ENCODE measurements around the gene LMNTD1. TPM values are rescaled to one million over a fixed set of nuclear protein-coding genes. Genes with fewer than 3 reads are reported as not detected.
A peak's percentile ranks its signal among the peaks of the same experiment; 100 is the strongest.

The LMNTD1 gene
- total RNA-seq, 2 donors from 2014 or later, result 1.0 TPM; not detected in 1

DNA sequence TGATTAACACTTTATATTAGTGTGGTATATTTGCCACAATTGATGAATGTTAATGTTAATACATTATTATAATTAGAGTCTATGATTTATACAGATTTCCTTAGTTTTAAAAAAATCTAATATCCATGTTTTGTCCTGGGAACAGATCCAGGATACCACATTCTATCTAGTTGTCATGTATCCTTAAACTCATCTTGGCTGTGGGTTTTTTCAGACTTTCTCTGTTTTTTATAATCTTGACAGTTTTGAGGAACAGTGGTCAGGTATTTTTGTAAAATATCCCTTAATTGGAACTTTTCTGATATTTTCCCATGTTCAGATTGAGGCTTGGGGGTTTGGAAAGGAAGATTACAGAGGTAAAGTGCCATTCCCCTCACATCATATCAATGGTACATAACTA is 104.1 kb downstream of the LMNTD1 start:
- no peak for DNase-seq (ENCODE audit: low spot score)
- H3K9me3 ChIP-seq, result peaks cover 0 to 4% of the 10 kb centered on the region in 2 donors
- no peaks in the 10 kb centered on the region for H3K27me3 ChIP-seq
- no peak overlapping the region for H3K4me3 ChIP-seq
- no peaks in the 10 kb centered on the region for H3K4me1 ChIP-seq
- no peaks in the 10 kb centered on the region for H3K36me3 ChIP-seq
- TF ChIP-seq, protein P1, sequence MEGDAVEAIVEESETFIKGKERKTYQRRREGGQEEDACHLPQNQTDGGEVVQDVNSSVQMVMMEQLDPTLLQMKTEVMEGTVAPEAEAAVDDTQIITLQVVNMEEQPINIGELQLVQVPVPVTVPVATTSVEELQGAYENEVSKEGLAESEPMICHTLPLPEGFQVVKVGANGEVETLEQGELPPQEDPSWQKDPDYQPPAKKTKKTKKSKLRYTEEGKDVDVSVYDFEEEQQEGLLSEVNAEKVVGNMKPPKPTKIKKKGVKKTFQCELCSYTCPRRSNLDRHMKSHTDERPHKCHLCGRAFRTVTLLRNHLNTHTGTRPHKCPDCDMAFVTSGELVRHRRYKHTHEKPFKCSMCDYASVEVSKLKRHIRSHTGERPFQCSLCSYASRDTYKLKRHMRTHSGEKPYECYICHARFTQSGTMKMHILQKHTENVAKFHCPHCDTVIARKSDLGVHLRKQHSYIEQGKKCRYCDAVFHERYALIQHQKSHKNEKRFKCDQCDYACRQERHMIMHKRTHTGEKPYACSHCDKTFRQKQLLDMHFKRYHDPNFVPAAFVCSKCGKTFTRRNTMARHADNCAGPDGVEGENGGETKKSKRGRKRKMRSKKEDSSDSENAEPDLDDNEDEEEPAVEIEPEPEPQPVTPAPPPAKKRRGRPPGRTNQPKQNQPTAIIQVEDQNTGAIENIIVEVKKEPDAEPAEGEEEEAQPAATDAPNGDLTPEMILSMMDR (IDR thresholded peaks at IDR 0.05), result no peak
- H3K27ac ChIP-seq, result no peak overlapping the region

DNA sequence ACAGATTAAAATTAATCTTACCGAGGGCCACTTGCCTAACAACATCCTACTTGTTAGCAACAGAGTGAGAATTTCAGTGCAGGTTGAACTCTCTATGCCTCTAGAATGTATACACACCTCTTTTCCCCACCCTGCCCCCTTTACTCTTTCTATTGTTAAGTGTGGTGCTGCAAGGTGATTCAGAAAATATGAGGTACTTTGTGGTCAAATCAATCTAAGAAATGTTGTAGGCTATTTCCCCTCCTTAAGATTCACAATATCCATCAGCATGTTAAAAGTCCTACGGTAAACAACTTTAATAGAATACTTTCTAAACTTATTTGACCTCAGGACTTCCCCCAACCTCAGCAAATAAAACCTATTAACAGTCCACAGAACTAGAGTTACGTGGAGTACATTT is 106.0 kb downstream of the LMNTD1 start:
- peaks cover 0 to 4% of the 10 kb centered on the region in 2 donors for H3K9me3 ChIP-seq
- H3K36me3 ChIP-seq, result no peaks in the 10 kb centered on the region
- no peaks in the 10 kb centered on the region for H3K27me3 ChIP-seq
- TF ChIP-seq, protein P1 (IDR thresholded peaks at IDR 0.05), result no peak
- no peaks in the 10 kb centered on the region for H3K4me1 ChIP-seq
- H3K4me3 ChIP-seq, result no peak overlapping the region
- no peak overlapping the region for H3K27ac ChIP-seq
- no peak for DNase-seq (ENCODE audit: low spot score)

DNA sequence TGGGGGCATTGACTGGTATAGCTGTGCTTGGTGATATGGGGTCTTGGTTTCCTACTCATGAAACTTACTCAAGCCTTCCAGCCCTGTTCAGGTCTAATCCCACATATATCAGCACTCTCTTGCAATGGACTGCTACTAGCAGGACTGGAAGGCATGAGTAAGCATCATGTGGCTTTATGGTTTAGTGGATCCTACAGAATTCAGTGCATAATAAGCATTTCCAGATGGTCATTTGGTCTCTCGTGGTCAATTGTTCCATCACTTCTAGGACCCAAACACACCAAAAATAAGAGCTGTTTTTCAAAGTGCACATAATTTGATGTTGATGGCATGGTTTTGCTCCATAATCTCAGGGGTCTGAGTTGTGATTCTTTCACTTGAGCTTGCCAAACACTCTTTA is 114.4 kb downstream of the LMNTD1 start:
- Histone ChIP-seq H3K4me1 (peaks cover 0 to 3% of the 10 kb centered on the region in 2 donors), H3K36me3 (no peaks in the 10 kb centered on the region), H3K27ac (no peak overlapping the region), H3K27me3 (no peaks in the 10 kb centered on the region), H3K9me3 (no peaks in the 10 kb centered on the region), H3K4me3 (no peak overlapping the region)
- TF ChIP-seq, protein P1 (IDR thresholded peaks at IDR 0.05), result no peak
- DNase-seq (ENCODE audit: low spot score), result no peak

DNA sequence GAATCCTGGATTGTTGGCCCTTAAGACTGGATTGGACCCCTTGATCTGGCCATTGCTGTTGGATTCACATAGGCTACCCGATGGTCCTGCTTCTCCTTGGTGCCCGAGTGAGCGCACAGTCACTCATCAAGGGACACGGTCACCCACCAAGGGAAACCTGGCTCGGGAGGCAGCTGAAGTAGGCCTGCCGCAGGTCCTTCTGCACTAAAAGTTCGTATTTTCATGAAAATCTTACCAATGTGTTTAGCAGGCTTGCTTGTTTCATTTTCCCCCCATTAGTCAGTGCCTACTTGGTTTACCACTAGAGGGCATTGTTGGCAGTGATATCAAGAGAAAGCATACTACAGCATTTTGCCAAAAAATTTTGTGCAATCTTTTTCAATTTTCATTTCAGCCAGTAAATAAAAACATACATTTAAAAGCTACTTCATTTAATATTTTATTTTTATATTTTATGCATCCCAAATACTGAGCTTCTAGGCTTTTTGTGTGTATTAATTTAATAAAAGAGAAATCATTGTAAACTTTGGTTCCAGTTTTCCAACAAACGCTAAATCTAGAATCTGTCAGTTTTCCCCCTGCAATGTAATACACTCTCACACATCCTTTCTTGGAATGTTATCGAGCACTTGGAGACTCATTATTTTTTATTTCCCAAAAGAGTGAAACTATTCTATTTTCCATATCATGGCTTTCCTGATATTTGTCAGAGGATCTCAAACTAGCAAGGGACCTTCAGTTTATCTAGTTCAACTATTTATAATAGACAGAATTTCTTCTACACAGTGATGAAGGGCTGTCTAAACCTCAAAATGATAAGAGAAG is 116.7 kb downstream of the LMNTD1 start:
- Histone ChIP-seq H3K27me3 (no peaks in the 10 kb centered on the region), H3K27ac (no peak overlapping the region)
- TF ChIP-seq, protein P1 (IDR thresholded peaks at IDR 0.05), result peak; percentile 79 to 85

DNA sequence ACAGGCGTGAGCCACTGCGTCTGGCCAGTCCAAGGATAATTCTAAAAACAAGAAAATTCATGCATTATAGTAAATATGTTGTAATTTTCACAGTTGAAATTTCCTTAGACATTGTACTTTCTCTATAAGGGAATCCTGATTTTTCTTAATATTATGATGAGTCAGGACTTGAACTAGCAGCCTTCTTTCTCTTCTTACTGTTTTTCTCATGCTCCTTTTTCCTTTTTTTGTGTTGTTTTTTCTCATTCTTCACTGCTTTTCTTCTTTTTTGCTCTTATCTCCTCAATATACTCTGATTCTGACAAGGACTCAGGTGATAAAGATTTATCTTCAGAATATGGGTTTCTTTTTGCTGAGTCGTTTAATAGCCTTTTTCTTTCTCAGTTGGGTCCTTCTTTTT is 117.7 kb downstream of the LMNTD1 start:
- no peak overlapping the region for H3K4me3 ChIP-seq
- H3K4me1 ChIP-seq, result peaks cover 0 to 3% of the 10 kb centered on the region in 2 donors
- H3K27ac ChIP-seq, result no peak overlapping the region
- TF ChIP-seq, protein P1 (IDR thresholded peaks at IDR 0.05), result no peak
- H3K36me3 ChIP-seq, result no peaks in the 10 kb centered on the region
- no peaks in the 10 kb centered on the region for H3K27me3 ChIP-seq
- no peak for DNase-seq (ENCODE audit: low spot score)
- H3K9me3 ChIP-seq, result no peaks in the 10 kb centered on the region

More for the DNA sequence above, 116.7 kb downstream of the LMNTD1 start:
- Histone ChIP-seq H3K4me3 (peak overlapping the region; percentile 20 to 29), H3K4me1 (peaks cover 0 to 3% of the 10 kb centered on the region in 2 donors), H3K36me3 (no peaks in the 10 kb centered on the region), H3K9me3 (no peaks in the 10 kb centered on the region)
- DNase-seq (ENCODE audit: low spot score), result no peak

Data from right atrium auricular region (tissue), 2 donors.